ENCODE results near the gene FAM184A. TPM values are rescaled to one million over a fixed set of nuclear protein-coding genes. Genes with fewer than 3 reads are reported as not detected.

The FAM184A gene
- total RNA-seq, 1 experiment from 2014 or later: 8.6 TPM

- no TSS peak for BruUV-seq (replicated peaks)
- intact Hi-C loops (cut with micrococcal nuclease; ENCODE audit: unreplicated experiment): no loop called here
- DNase-seq: no peak
- Mint-ChIP-seq H3K4me3 (ENCODE audit: low read depth, unreplicated experiment) (no peak overlapping the region), H3K27ac (ENCODE audit: unreplicated experiment) (no peak overlapping the region), H3K9me3 (ENCODE audit: low read depth, unreplicated experiment) (no peaks in the 10 kb centered on the region), H3K4me1 (ENCODE audit: low read depth, unreplicated experiment) (no peaks in the 10 kb centered on the region), H3K36me3 (ENCODE audit: insufficient read depth, unreplicated experiment) (no peaks in the 10 kb centered on the region), H3K27me3 (ENCODE audit: unreplicated experiment) (no peaks in the 10 kb centered on the region)
- CTCF ChIA-PET: no interaction called here
- no peak for TF ChIP-seq CTCF (IDR thresholded peaks at IDR 0.05; ENCODE audit: unreplicated experiment)
These were observed 42.4 kb downstream of the FAM184A start for GRCh38 chr6:119036081-119036480.

- no peak for TF ChIP-seq CTCF (IDR thresholded peaks at IDR 0.05; ENCODE audit: unreplicated experiment)
- H3K9me3 Mint-ChIP-seq (ENCODE audit: low read depth, unreplicated experiment): no peaks in the 10 kb centered on the region
- H3K27me3 Mint-ChIP-seq (ENCODE audit: unreplicated experiment): no peaks in the 10 kb centered on the region
- BruUV-seq (replicated peaks): no TSS peak
- H3K36me3 Mint-ChIP-seq (ENCODE audit: insufficient read depth, unreplicated experiment): no peaks in the 10 kb centered on the region
- H3K4me3 Mint-ChIP-seq (ENCODE audit: low read depth, unreplicated experiment): no peak overlapping the region
- H3K27ac Mint-ChIP-seq (ENCODE audit: unreplicated experiment): no peak overlapping the region
- intact Hi-C loops (cut with micrococcal nuclease; ENCODE audit: unreplicated experiment): no loop called here
- no peaks in the 10 kb centered on the region for H3K4me1 Mint-ChIP-seq (ENCODE audit: low read depth, unreplicated experiment)
- CTCF ChIA-PET: no interaction called here
- no peak for DNase-seq
These were observed 43.0 kb downstream of the FAM184A start for GRCh38 chr6:119035459-119035858.

GRCh38 chr6:119034827-119035458 lies 43.5 kb downstream of the FAM184A start:
- intact Hi-C loops (cut with micrococcal nuclease; ENCODE audit: unreplicated experiment): no loop called here
- no TSS peak for BruUV-seq (replicated peaks)
- no peak for TF ChIP-seq CTCF (IDR thresholded peaks at IDR 0.05; ENCODE audit: unreplicated experiment)
- H3K9me3 Mint-ChIP-seq (ENCODE audit: low read depth, unreplicated experiment): no peaks in the 10 kb centered on the region
- no peaks in the 10 kb centered on the region for H3K36me3 Mint-ChIP-seq (ENCODE audit: insufficient read depth, unreplicated experiment)
- no peaks in the 10 kb centered on the region for H3K4me1 Mint-ChIP-seq (ENCODE audit: low read depth, unreplicated experiment)
- H3K27ac Mint-ChIP-seq (ENCODE audit: unreplicated experiment): no peak overlapping the region
- no peak for DNase-seq
- H3K4me3 Mint-ChIP-seq (ENCODE audit: low read depth, unreplicated experiment): no peak overlapping the region
- CTCF ChIA-PET: no interaction called here
- no peaks in the 10 kb centered on the region for H3K27me3 Mint-ChIP-seq (ENCODE audit: unreplicated experiment)

GRCh38 chr6:119032428-119032827 lies 46.0 kb downstream of the FAM184A start:
- H3K4me3 Mint-ChIP-seq (ENCODE audit: low read depth, unreplicated experiment): no peak overlapping the region
- no peaks in the 10 kb centered on the region for H3K9me3 Mint-ChIP-seq (ENCODE audit: low read depth, unreplicated experiment)
- intact Hi-C loops (cut with micrococcal nuclease; ENCODE audit: unreplicated experiment): no loop called here
- TF ChIP-seq CTCF (IDR thresholded peaks at IDR 0.05; ENCODE audit: unreplicated experiment): no peak
- CTCF ChIA-PET: no interaction called here
- BruUV-seq (replicated peaks): no TSS peak
- H3K27ac Mint-ChIP-seq (ENCODE audit: unreplicated experiment): no peak overlapping the region
- H3K27me3 Mint-ChIP-seq (ENCODE audit: unreplicated experiment): no peaks in the 10 kb centered on the region
- no peaks in the 10 kb centered on the region for H3K36me3 Mint-ChIP-seq (ENCODE audit: insufficient read depth, unreplicated experiment)
- H3K4me1 Mint-ChIP-seq (ENCODE audit: low read depth, unreplicated experiment): no peaks in the 10 kb centered on the region
- no peak for DNase-seq

Measured in Calu3 (cell line).